CD4-positive, CD25-positive, alpha-beta regulatory T cell (primary cell): ENCODE data around the gene ESRRB. TPM values are rescaled to one million over a fixed set of nuclear protein-coding genes. Genes with fewer than 3 reads are reported as not detected.

Experiments used
- ATAC-seq, 2 donors: fragments of 150-1000 bp; cut with Tn5 transposase; one replicate each; pipeline ENCODE4 v1.10.0; 2021; ENCODE audit warnings: low read depth in 2 of 2, moderate number of reproducible peaks in 2 of 2, moderate library complexity in 1 of 2
- DNase-seq, 3 donors: peaks; one replicate each; pipeline versions ENCODE4 v3.0.0 to v3.0.0-alpha.2; 2012 to 2022; ENCODE audit warnings: mixed read lengths in 1 of 3
- H3K27ac ChIP-seq: one replicate; pipeline ENCODE4 v1.7.0; 2013; ENCODE audit warnings: mild to moderate bottlenecking, low read length; ENCODE audit not compliant: insufficient read depth, poor library complexity, severe bottlenecking
- H3K27me3 ChIP-seq: one replicate; pipeline ENCODE4 v1.7.0; 2013; ENCODE audit warnings: low read length; ENCODE audit not compliant: control insufficient read depth, insufficient read depth
- H3K36me3 ChIP-seq: one replicate; pipeline ENCODE4 v1.7.0; 2013; ENCODE audit warnings: mild to moderate bottlenecking, low read length, moderate library complexity; ENCODE audit not compliant: control insufficient read depth, insufficient read depth
- H3K4me1 ChIP-seq: 2 replicates; pipeline ENCODE4 v1.7.0; 2013; ENCODE audit warnings: mild to moderate bottlenecking, low read length; ENCODE audit not compliant: insufficient read depth, control insufficient read depth, poor library complexity, severe bottlenecking
- H3K4me3 ChIP-seq: one replicate; pipeline ENCODE4 v1.7.0; 2013; ENCODE audit warnings: low read depth, mild to moderate bottlenecking, low read length, moderate library complexity
- H3K9me3 ChIP-seq, 2 experiments: 1 replicate in 1 of 2; 2 replicates in 1 of 2; pipeline ENCODE4 v1.7.0; 2013; ENCODE audit warnings: low read length in 2 of 2, mild to moderate bottlenecking in 1 of 2, moderate library complexity in 1 of 2; ENCODE audit not compliant: control insufficient read depth in 2 of 2
- H3K27ac Mint-ChIP-seq, 3 donors: one replicate each; pipeline ENCODE4 v1.8.0; 2020 to 2022; ENCODE audit warnings: mild to moderate bottlenecking in 3 of 3, mixed read lengths in 3 of 3, moderate library complexity in 2 of 3
- H3K27me3 Mint-ChIP-seq: one replicate; pipeline ENCODE4 v1.8.0; 2022; ENCODE audit warnings: mild to moderate bottlenecking, mixed read lengths
- H3K36me3 Mint-ChIP-seq: one replicate; pipeline ENCODE4 v1.8.0; 2020; ENCODE audit warnings: mixed read lengths
- H3K4me1 Mint-ChIP-seq, 4 donors: one replicate each; pipeline ENCODE4 v1.8.0; 2020 to 2022; ENCODE audit warnings: mixed read lengths in 4 of 4, mild to moderate bottlenecking in 1 of 4
- H3K4me3 Mint-ChIP-seq, 4 donors: one replicate each; pipeline ENCODE4 v1.8.0; 2020 to 2022; ENCODE audit warnings: mild to moderate bottlenecking in 4 of 4, mixed read lengths in 4 of 4, moderate library complexity in 3 of 4
- H3K9me3 Mint-ChIP-seq, 7 donors: one replicate each; pipeline ENCODE4 v1.8.0; 2020 to 2022; ENCODE audit warnings: mixed read lengths in 7 of 7, mild to moderate bottlenecking in 3 of 7, moderate library complexity in 2 of 7
- polyA plus RNA-seq, 4 donors: library from polyadenylated mRNA; unstranded; fragments of 300-500 nt; fragmentation: Illumina TruSeq; gene quantifications; one replicate each; pipeline ENCODE4 v1.2.3, GENCODE V29; 2021
- total RNA-seq: library from RNA; stranded (reverse); gene quantifications from one replicate; pipeline ENCODE4 v1.2.3, GENCODE V29; 2022

The ESRRB gene
- total and polyA plus RNA-seq, 5 donors from 2014 or later: not detected

DNA sequence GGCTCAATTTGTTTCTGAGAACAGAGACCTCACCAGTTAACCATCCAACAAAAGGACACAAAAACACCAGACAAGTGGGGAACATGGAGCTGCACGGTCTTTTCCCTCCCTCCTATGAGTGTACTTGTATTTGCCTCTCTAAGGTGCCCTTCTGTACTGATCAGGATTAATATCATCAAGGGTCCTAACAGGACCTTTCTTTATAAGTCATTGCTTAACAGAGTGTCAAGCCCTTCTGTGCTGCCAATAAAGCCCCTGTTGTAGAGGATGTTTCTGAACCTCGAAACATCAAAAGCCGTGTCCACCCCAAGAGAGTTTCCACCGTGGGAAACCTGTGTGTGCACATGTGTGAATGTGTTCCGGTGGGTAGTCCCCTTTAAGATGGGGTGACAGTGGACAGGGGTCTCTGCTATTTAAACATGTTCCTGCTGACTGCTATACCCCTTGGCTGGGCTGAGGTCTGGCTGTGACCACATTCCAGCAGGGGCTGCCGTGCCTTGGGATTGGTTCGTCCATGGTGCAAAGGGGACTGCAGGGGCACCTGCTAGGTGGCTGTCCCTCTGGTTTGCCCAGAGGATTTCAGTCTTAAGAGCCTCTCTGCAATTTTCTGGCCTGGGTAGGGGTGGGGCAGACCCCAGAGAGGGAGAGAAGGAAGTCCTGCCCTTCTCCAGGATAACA is 6.0 kb downstream of the ESRRB start:
- Histone ChIP-seq H3K27ac (no peak overlapping the region), H3K4me3 (no peak overlapping the region), H3K9me3 (no peaks in the 10 kb centered on the region), H3K4me1 (no peaks in the 10 kb centered on the region), H3K27me3 (peaks cover 16% of the 10 kb centered on the region), H3K36me3 (no peaks in the 10 kb centered on the region)
- peaks cover 0 to 3% (median 0%) of the 10 kb centered on the region in 4 donors for H3K4me1 Mint-ChIP-seq
- peaks cover 82% of the 10 kb centered on the region for H3K27me3 Mint-ChIP-seq
- H3K4me3 Mint-ChIP-seq: no peak overlapping the region
- H3K9me3 Mint-ChIP-seq: peaks cover 0 to 3% (median 0%) of the 10 kb centered on the region in 7 donors
- no peak for ATAC-seq
- H3K36me3 Mint-ChIP-seq: no peaks in the 10 kb centered on the region
- no peak for DNase-seq
- no peak overlapping the region for H3K27ac Mint-ChIP-seq

- peaks cover 16% of the 10 kb centered on the region for H3K27me3 ChIP-seq
- no peak overlapping the region for H3K27ac Mint-ChIP-seq
- no peak for DNase-seq
- H3K4me1 Mint-ChIP-seq: peaks cover 0 to 3% (median 0%) of the 10 kb centered on the region in 4 donors
- H3K4me3 ChIP-seq: no peak overlapping the region
- no peak overlapping the region for H3K27ac ChIP-seq
- H3K4me1 ChIP-seq: no peaks in the 10 kb centered on the region
- no peak overlapping the region for H3K4me3 Mint-ChIP-seq
- H3K9me3 Mint-ChIP-seq: peaks cover 0 to 3% (median 0%) of the 10 kb centered on the region in 7 donors
- ATAC-seq: no peak
- no peaks in the 10 kb centered on the region for H3K36me3 ChIP-seq
- peaks cover 79% of the 10 kb centered on the region for H3K27me3 Mint-ChIP-seq
- no peaks in the 10 kb centered on the region for H3K9me3 ChIP-seq
- no peaks in the 10 kb centered on the region for H3K36me3 Mint-ChIP-seq
These were observed 6.5 kb downstream of the ESRRB start for GRCh38 chr14:76382495-76382832.

GRCh38 chr14:76385435-76385834 is 9.5 kb downstream of the ESRRB start:
- no peak overlapping the region for H3K4me3 Mint-ChIP-seq
- peaks cover 65% of the 10 kb centered on the region for H3K27me3 Mint-ChIP-seq
- no peak overlapping the region for H3K27ac ChIP-seq
- no peaks in the 10 kb centered on the region for H3K36me3 ChIP-seq
- no peak for DNase-seq
- no peaks in the 10 kb centered on the region for H3K36me3 Mint-ChIP-seq
- ATAC-seq: no peak
- no peak overlapping the region for H3K4me3 ChIP-seq
- no peaks in the 10 kb centered on the region for H3K9me3 ChIP-seq
- H3K27ac Mint-ChIP-seq: no peak overlapping the region
- peaks cover 7% of the 10 kb centered on the region for H3K27me3 ChIP-seq
- peaks cover 0 to 4% (median 0%) of the 10 kb centered on the region in 4 donors for H3K4me1 Mint-ChIP-seq
- no peaks in the 10 kb centered on the region for H3K9me3 Mint-ChIP-seq
- no peaks in the 10 kb centered on the region for H3K4me1 ChIP-seq

DNA sequence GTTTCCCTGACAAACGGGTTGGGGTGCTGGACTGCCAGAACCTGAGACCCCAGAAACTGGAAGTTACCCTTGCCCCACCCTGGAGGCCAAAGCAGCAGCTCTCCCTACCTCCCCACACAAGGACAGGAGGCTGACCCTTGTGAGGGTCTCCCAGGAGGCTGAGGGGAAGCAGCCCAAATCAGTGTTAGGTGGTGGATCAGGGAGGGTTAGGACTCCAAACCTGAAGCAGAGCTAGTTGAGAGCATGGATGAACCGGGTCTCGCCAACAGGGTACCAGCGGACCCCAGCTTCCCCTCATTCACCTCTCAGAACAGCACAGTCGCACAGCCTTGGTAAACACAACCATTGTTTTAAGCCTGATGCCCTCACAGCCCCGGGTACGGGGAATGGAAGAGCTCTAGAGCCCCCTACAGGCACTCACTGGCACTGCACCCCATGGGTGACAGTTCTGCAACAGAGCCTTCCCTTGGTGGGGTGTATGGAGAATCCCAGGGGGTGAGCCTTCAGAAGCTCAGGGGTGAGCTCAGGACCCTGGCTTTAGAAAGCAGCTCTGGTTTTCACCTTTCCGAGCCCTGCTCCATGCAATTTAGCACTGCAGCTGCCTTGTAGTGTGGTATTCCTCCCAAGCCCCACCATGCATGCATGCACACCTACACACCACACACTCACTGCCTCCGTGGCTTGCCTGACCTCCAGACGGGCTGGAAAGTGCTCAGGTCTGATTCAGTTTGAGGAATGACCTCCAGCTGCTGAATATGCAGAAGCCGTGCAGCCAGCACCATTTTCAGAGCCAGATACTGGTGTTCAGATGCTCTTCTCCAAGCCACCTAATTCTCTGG is 11.2 kb downstream of the ESRRB start:
- Histone ChIP-seq H3K27me3 (peaks cover 7% of the 10 kb centered on the region), H3K27ac (no peak overlapping the region), H3K36me3 (no peaks in the 10 kb centered on the region), H3K9me3 (no peaks in the 10 kb centered on the region), H3K4me1 (no peaks in the 10 kb centered on the region), H3K4me3 (no peak overlapping the region)
- H3K36me3 Mint-ChIP-seq: no peaks in the 10 kb centered on the region
- peaks cover 59% of the 10 kb centered on the region for H3K27me3 Mint-ChIP-seq
- ATAC-seq (peak; percentile 46 to 71), DNase-seq (peak; percentile 19 to 56 (median 19))
- no peaks in the 10 kb centered on the region for H3K9me3 Mint-ChIP-seq
- no peak overlapping the region for H3K27ac Mint-ChIP-seq
- peaks cover 0 to 4% (median 0%) of the 10 kb centered on the region in 4 donors for H3K4me1 Mint-ChIP-seq
- no peak overlapping the region for H3K4me3 Mint-ChIP-seq

GRCh38 chr14:76389841-76390240 is 13.9 kb downstream of the ESRRB start:
- peaks cover 36% of the 10 kb centered on the region for H3K27me3 Mint-ChIP-seq
- no peak for ATAC-seq

DNA sequence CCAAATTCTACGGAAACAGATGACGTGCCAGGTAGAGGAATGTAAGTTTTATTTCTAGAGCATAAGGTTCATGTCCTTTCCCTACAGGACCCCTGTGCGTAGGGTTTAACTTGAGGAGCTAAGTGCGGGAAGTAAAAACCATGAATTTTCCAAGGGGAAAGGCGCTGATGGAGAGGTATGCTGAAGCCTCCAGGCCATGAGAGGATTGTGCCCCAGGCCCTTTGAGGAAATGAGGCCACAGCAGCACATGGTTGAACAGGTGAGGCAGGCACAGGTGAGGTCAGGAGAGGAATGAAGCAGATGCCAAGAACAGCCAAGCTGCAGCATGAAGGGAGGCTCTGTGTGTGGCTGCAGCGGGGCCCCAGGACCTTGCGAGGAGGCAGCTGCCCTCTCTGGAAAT is 14.7 kb downstream of the ESRRB start:
- ATAC-seq (no peak), DNase-seq (no peak)
- Mint-ChIP-seq H3K4me3 (no peak overlapping the region), H3K36me3 (no peaks in the 10 kb centered on the region), H3K9me3 (peaks cover 0 to 2% (median 0%) of the 10 kb centered on the region in 7 donors), H3K27ac (peak overlapping the region in 1 of 3 donors; percentile 28), H3K4me1 (peaks cover 0 to 4% (median 2%) of the 10 kb centered on the region in 4 donors), H3K27me3 (peaks cover 29% of the 10 kb centered on the region)
- no peaks in the 10 kb centered on the region for H3K4me1 ChIP-seq
- no peaks in the 10 kb centered on the region for H3K9me3 ChIP-seq
- peaks cover 3% of the 10 kb centered on the region for H3K27me3 ChIP-seq
- H3K4me3 ChIP-seq: no peak overlapping the region
- no peak overlapping the region for H3K27ac ChIP-seq
- no peaks in the 10 kb centered on the region for H3K36me3 ChIP-seq

More at GRCh38 chr14:76389841-76390240, 13.9 kb downstream of the ESRRB start:
- H3K9me3 Mint-ChIP-seq: peaks cover 0 to 2% (median 0%) of the 10 kb centered on the region in 7 donors
- Histone ChIP-seq H3K4me1 (no peaks in the 10 kb centered on the region), H3K27ac (no peak overlapping the region), H3K4me3 (no peak overlapping the region), H3K9me3 (no peaks in the 10 kb centered on the region), H3K27me3 (peaks cover 4% of the 10 kb centered on the region), H3K36me3 (no peaks in the 10 kb centered on the region)
- DNase-seq: no peak
- H3K36me3 Mint-ChIP-seq: no peaks in the 10 kb centered on the region
- no peak overlapping the region for H3K4me3 Mint-ChIP-seq
- H3K27ac Mint-ChIP-seq: no peak overlapping the region
- peaks cover 0 to 4% (median 2%) of the 10 kb centered on the region in 4 donors for H3K4me1 Mint-ChIP-seq

DNA sequence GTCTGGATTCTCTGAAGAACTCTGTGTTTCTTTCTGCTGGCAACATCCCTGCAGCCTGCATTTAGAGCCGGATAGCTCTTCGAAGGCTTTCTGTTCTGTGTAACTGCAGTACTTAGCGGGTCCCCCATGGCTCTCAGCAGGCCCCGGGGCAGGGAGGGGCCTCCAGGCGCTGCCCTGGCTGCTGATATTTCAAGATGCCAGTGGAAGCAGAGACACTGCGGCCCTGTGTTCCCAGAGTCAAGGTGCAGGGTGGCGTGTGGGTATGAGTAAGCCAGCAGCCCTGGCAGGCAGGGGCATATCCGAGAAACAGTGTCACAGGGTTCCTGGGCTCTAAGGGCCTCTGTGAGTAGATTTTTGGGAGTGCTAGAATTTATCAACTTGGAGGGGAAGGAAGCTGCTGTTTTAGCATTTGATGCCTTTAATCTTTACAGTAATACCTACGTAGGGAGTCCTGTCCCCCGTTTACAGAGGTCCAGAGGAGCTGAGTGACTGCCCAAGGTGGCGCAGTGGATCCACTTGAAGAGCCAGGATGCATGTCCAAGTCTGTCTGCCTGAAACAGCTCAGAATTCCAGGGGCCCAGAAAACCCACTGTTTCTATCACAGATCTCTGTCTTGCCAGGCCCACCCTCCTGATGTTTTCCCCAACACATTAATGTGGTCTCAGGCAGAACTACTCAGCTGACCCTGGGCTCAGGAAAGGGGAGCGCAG is 16.2 kb downstream of the ESRRB start:
- Mint-ChIP-seq H3K4me3 (no peak overlapping the region), H3K27me3 (peaks cover 24% of the 10 kb centered on the region), H3K36me3 (no peaks in the 10 kb centered on the region), H3K9me3 (peaks cover 0 to 2% (median 0%) of the 10 kb centered on the region in 7 donors), H3K4me1 (peaks cover 0 to 4% (median 2%) of the 10 kb centered on the region in 4 donors), H3K27ac (no peak overlapping the region)
- Histone ChIP-seq H3K27ac (no peak overlapping the region), H3K9me3 (no peaks in the 10 kb centered on the region), H3K4me3 (no peak overlapping the region), H3K4me1 (no peaks in the 10 kb centered on the region), H3K36me3 (no peaks in the 10 kb centered on the region), H3K27me3 (peaks cover 3% of the 10 kb centered on the region)
- no peak for DNase-seq
- no peak for ATAC-seq
